Measurements from ENCODE around the gene FUT1. TPM values are rescaled to one million over a fixed set of nuclear protein-coding genes. Genes with fewer than 3 reads are reported as not detected.
A peak's percentile ranks its signal among the peaks of the same experiment; 100 is the strongest.

Gene FUT1
- total and polyA plus RNA-seq, 2 donors (not counting 3 experiments of a cell fraction or from before 2014, with no cell fraction given): 1.9 to 4.8 TPM

DNA sequence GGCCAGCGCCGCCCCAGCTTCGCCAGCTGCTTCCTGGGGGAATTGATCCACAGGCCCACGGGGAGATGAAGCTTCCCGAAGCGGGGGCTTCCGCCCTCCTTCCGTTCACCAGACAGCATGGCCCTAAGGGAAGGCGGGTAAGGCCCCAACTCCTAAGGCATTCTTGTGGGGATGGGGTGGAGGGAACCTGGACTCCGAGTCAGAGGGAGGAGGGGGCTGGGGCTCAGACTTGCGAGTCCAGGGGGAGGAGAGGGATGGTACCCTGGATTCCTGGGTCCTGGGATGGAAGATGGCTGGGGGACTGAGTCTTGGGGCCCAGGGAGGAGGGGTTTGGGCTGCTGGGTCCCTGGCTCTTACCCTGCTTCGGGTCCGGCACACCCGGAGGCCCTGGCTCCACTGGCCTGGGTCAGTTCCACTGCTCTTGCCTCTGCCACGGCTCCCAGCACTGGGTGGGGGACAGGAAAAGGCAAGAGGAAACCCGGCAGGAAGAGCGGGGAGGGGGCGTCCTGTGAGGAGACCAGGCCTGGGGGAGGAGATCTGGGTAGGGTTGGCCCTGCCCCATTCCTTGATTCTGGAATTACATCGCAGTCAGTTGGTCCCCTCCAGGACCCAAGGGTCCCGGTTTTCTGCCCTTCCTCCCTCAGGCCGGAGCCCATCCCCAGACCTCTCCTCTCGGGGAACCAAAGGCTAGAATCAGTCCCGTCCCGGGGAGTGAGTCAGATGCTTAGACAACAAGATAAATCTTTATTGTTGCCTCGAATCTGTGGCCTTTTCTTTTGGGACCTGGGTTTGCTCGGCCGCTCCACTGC lies 12.1 kb downstream of the FUT1 start, which contains the start of gene RASIP1:
TSS of gene RASIP1 (minus strand) at position 447 of the 809 bp plus-strand sequence. CDS start at position 119, 328 bp downstream.
- H3K4me2 ChIP-seq (ENCODE audit: insufficient read depth, low read length): peak within 1 kb of the TSS; percentile 66

More for the DNA sequence above, 12.1 kb downstream of the FUT1 start, which contains the start of gene RASIP1:
- ChIA-PET CTCF (interaction anchor here (0.9 to 3.5 kb wide), 7 partner anchors 15 to 230 kb away, joined by 3 to 54 read pairs (median 10); no protein-coding TSS in a partner anchor), POLR2A (no interaction called here)
- intact Hi-C loops (cut with micrococcal nuclease): loop anchor here (1.0 to 2.0 kb wide), 3 partner anchors 26 to 72 kb away; no protein-coding TSS in a partner anchor
- Histone ChIP-seq H3K79me2 (ENCODE audit: control insufficient read depth, insufficient read depth, low read length) (peaks cover 38% of the 10 kb centered on the region), H3K27ac (ENCODE audit: insufficient read depth, low read depth, low read length) (peak within 1 kb of the TSS; percentile 50), H3K9me1 (replicated peaks; ENCODE audit: control insufficient read depth, extremely low read depth, insufficient read depth, low read length) (no peaks in the 10 kb centered on the region), H4K20me1 (replicated peaks; ENCODE audit: control insufficient read depth, extremely low read depth, insufficient read depth, low read length) (peaks cover 6% of the 10 kb centered on the region), H3K9me3 (replicated peaks; ENCODE audit: control insufficient read depth, insufficient read depth, low read length) (no peaks in the 10 kb centered on the region), H3K36me3 (ENCODE audit: control insufficient read depth in 2 of 2, extremely low read depth in 1 of 2, insufficient read depth in 2 of 2, low read length in 2 of 2) (peaks cover 0 to under 1% of the 10 kb centered on the region in 2 experiments), H3K4me3 (replicated peaks in 1 of 3; ENCODE audit: insufficient read depth in 1 of 3, low read depth in 1 of 3, low read length in 3 of 3) (peak within 1 kb of the TSS; percentile 53 to 80 (median 77)), H3K9ac (replicated peaks; ENCODE audit: extremely low read depth, insufficient read depth, low read length) (peak within 1 kb of the TSS; percentile 27), H3K27me3 (ENCODE audit: control insufficient read depth in 2 of 2, insufficient read depth in 2 of 2, low read length in 2 of 2) (no peaks in the 10 kb centered on the region), H3K4me1 (ENCODE audit: control insufficient read depth, extremely low read depth, insufficient read depth, low read length) (peaks cover 24% of the 10 kb centered on the region), H2AFZ (ENCODE audit: low read depth, low read length) (peak within 1 kb of the TSS; percentile 35)
- DNase-seq (ENCODE audit: low read depth, low spot score): peak; percentile 66
- dilution Hi-C loops (cut with MboI; ENCODE audit: extremely low pct_ligation_motif_present, low sequenced_read_pairs): no loop called here
- peak; percentile 96 for FAIRE-seq
- TSS peak; percentile 73 for BruUV-seq (replicated peaks)
- TF ChIP-seq JUN (IDR thresholded peaks at IDR 0.05; ENCODE audit: borderline replicate concordance, insufficient read depth, insufficient read length, low read depth) (no peak), FOS (IDR thresholded peaks at IDR 0.05; ENCODE audit: borderline replicate concordance, insufficient read depth, low read length) (peak; percentile 26), POLR2A (IDR thresholded peaks at IDR 0.05; ENCODE audit: low read depth, low read length) (peak; percentile 97), POLR2AphosphoS5 (IDR thresholded peaks at IDR 0.05; ENCODE audit: insufficient read depth, low read depth, low read length) (peak; percentile 96)
- TF ChIP-seq, protein P1, sequence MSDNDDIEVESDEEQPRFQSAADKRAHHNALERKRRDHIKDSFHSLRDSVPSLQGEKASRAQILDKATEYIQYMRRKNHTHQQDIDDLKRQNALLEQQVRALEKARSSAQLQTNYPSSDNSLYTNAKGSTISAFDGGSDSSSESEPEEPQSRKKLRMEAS (IDR thresholded peaks at IDR 0.05; ENCODE audit: insufficient read depth, insufficient read length): no peak
